PC-9 (cell line): ENCODE data around the gene REG3G. TPM values are rescaled to one million over a fixed set of nuclear protein-coding genes. Genes with fewer than 3 reads are reported as not detected.

Source experiments
- BruUV-seq: library from RNA; stranded (reverse); fragments of 400-500 nt; replicated peaks from 2 replicates; lab custom pipeline; 2021; lab: Mats Ljungman, UMichigan
- CTCF ChIA-PET: fragments of 300-600 bp; sonication (Branson Sonifier 250); formaldehyde crosslinking; loops from one replicate; lab custom pipeline; 2022; ENCODE audit warnings: antibody characterized with exemption; lab: Charles Lee
- POLR2A ChIA-PET: fragments of 300-600 bp; sonication (Branson Sonifier 250); formaldehyde crosslinking; loops from one replicate; lab custom pipeline; 2022; ENCODE audit warnings: antibody characterized with exemption; ENCODE audit not compliant: unreplicated experiment; lab: Charles Lee
- DNase-seq, 2 experiments: peaks; one replicate each; pipeline versions ENCODE4 v3.0.0 to v3.0.0-alpha.2; 2015 to 2022; ENCODE audit warnings: mixed read lengths in 1 of 2
- H2AFZ ChIP-seq: fragments of 200-600 bp; sonication (generic); 2 replicates; pipeline ENCODE4 v1.8.1; 2017; ENCODE audit warnings: antibody characterized with exemption
- H3F3A ChIP-seq: fragments of 200-600 bp; sonication (generic); 2 replicates; pipeline ENCODE4 v1.8.1; 2017; ENCODE audit warnings: antibody characterized with exemption, mild to moderate bottlenecking, low read depth; ENCODE audit not compliant: insufficient read depth
- H3K27ac ChIP-seq: fragments of 200-600 bp; sonication (generic); 2 replicates; pipeline ENCODE4 v1.6.1; 2016; ENCODE audit warnings: mixed run types
- H3K27me3 ChIP-seq: fragments of 200-600 bp; sonication (generic); 2 replicates; pipeline ENCODE4 v1.6.1; 2016; ENCODE audit warnings: low read depth, mixed run types; ENCODE audit not compliant: insufficient read depth
- H3K36me3 ChIP-seq: fragments of 200-600 bp; sonication (generic); 2 replicates; pipeline ENCODE4 v1.6.1; 2016; ENCODE audit warnings: low read depth, mixed run types
- H3K4me1 ChIP-seq: fragments of 200-600 bp; sonication (generic); replicated peaks from 2 replicates; pipeline ENCODE4 v1.6.1; 2016; ENCODE audit warnings: mixed run types; ENCODE audit not compliant: insufficient read depth
- H3K4me2 ChIP-seq: fragments of 200-600 bp; sonication (generic); 2 replicates; pipeline ENCODE4 v1.6.1; 2017; ENCODE audit warnings: mixed run types
- H3K4me3 ChIP-seq: fragments of 200-600 bp; sonication (generic); 2 replicates; pipeline ENCODE4 v1.6.1; 2016; ENCODE audit warnings: mixed run types
- H3K79me2 ChIP-seq: fragments of 200-600 bp; sonication (generic); 2 replicates; pipeline ENCODE4 v1.6.1; 2017; ENCODE audit warnings: low read depth, mixed run types
- H3K9me2 ChIP-seq: fragments of 200-600 bp; sonication (generic); 2 replicates; pipeline ENCODE4 v1.8.1; 2017; ENCODE audit warnings: mild to moderate bottlenecking; ENCODE audit not compliant: insufficient read depth
- H3K9me3 ChIP-seq: fragments of 200-600 bp; sonication (generic); 2 replicates; pipeline ENCODE4 v1.8.1; 2016; ENCODE audit warnings: low read depth; ENCODE audit not compliant: insufficient read depth
- H4K20me1 ChIP-seq: fragments of 200-600 bp; sonication (generic); 2 replicates; pipeline ENCODE4 v1.8.1; 2017; ENCODE audit not compliant: insufficient read depth
- CTCF ChIP-seq: fragments of 200-600 bp; sonication (generic); conservative IDR thresholded peaks from 2 replicates; pipeline ENCODE4 v1.6.1; 2017; ENCODE audit warnings: mixed run types, antibody characterized with exemption, mild to moderate bottlenecking, moderate library complexity
- EZH2 ChIP-seq: fragments of 200-600 bp; sonication (generic); IDR thresholded peaks from 2 replicates; pipeline ENCODE4 v1.8.0; 2017; ENCODE audit warnings: antibody characterized with exemption, low read depth
- intact Hi-C: fragments of 100-400 bp; cut with micrococcal nuclease; formaldehyde crosslinking; loops from one replicate; pipeline ENCODE4 v1.10.0; 2022; ENCODE audit not compliant: unreplicated experiment
- total RNA-seq: library from RNA; stranded (reverse); gene quantifications from 2 replicates; pipeline ENCODE4 v1.2.3, GENCODE V29; 2021

The REG3G gene
- total RNA-seq, 1 experiment from 2014 or later = not detected

DNA sequence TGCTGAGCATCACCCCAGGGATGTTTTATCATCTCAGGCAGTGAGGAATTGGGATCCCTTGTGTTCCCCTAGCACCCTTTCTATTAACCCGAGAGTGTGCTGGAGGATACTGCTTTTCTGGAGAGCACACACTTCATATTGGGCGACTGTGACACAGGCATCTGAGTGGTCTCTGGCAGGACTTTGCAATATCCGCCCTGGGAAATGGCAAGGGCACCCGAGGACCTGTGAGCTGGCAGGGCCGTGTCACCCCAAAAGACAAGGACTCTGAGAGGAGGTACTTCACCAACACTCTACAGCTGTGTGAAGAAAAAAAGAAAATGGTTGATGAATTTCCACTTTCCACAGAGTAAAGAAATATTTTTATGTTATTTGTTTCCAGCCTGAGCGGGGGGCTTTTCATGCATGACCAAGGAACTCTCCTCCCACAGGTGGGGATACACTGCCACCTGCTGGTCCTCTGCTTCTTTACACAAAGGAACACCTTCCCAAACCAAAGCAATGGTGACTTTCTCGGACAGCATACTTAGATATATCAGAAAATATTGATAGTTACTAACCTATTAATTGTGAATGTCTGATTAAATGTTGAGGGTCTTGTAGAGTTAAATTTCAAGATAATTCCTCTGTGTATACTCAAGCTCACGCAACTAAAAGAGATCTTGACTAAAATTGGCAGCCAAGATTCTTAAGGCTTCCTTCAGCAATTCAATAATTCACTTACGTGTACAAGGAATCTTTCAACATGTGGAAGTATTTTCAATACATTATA is 45.9 kb upstream of the REG3G start:
- ChIA-PET POLR2A (interaction anchor here (0.6 kb wide), 1 partner anchor 304 kb away, joined by 5 read pairs; no protein-coding TSS in a partner anchor), CTCF (interaction anchor here (0.6 kb wide), 2 partner anchors 69 to 629 kb away, joined by 3 read pairs; no protein-coding TSS in a partner anchor)
- Histone ChIP-seq H3K79me2 (no peaks in the 10 kb centered on the region), H3K9me3 (no peaks in the 10 kb centered on the region), H2AFZ (no peak overlapping the region), H3K36me3 (no peaks in the 10 kb centered on the region), H3K4me3 (no peak overlapping the region), H3K4me2 (no peak overlapping the region), H3F3A (no peaks in the 10 kb centered on the region), H3K27me3 (no peaks in the 10 kb centered on the region), H3K9me2 (no peaks in the 10 kb centered on the region), H4K20me1 (no peaks in the 10 kb centered on the region), H3K27ac (no peak overlapping the region), H3K4me1 (no peaks in the 10 kb centered on the region)
- peak in 1 of 2 experiments; percentile 27 for DNase-seq
- peak; percentile 91 for TF ChIP-seq CTCF
- no peak for TF ChIP-seq EZH2
- no TSS peak for BruUV-seq
- intact Hi-C loops = no loop called here

- H3K27ac ChIP-seq = no peak overlapping the region
- ChIA-PET CTCF (interaction anchor here (0.6 kb wide), 1 partner anchor 69 kb away, joined by 3 read pairs; no protein-coding TSS in a partner anchor), POLR2A (interaction anchor here (0.6 kb wide), 1 partner anchor 304 kb away, joined by 5 read pairs; no protein-coding TSS in a partner anchor)
- no TSS peak for BruUV-seq
- H3K9me3 ChIP-seq = no peaks in the 10 kb centered on the region
- H4K20me1 ChIP-seq = no peaks in the 10 kb centered on the region
- no peaks in the 10 kb centered on the region for H3K36me3 ChIP-seq
- no peak overlapping the region for H3K4me2 ChIP-seq
- no peak for DNase-seq
- H3F3A ChIP-seq = no peaks in the 10 kb centered on the region
- no peak overlapping the region for H3K4me3 ChIP-seq
- H2AFZ ChIP-seq = no peak overlapping the region
- H3K79me2 ChIP-seq = no peaks in the 10 kb centered on the region
- H3K9me2 ChIP-seq = no peaks in the 10 kb centered on the region
- intact Hi-C loops = no loop called here
- TF ChIP-seq EZH2 = no peak
- no peak for TF ChIP-seq CTCF
- H3K27me3 ChIP-seq = no peaks in the 10 kb centered on the region
- H3K4me1 ChIP-seq = no peaks in the 10 kb centered on the region
Observed at GRCh38 chr2:78980152-78980465, 45.4 kb upstream of the REG3G start.

GRCh38 chr2:78980871-78981270 is 44.6 kb upstream of the REG3G start:
- intact Hi-C loops = no loop called here
- BruUV-seq = no TSS peak
- CTCF ChIA-PET = interaction anchor here (0.5 kb wide), 1 partner anchor 1880 kb away, joined by 4 read pairs; no protein-coding TSS in a partner anchor

More at GRCh38 chr2:78980871-78981270, 44.6 kb upstream of the REG3G start:
- Histone ChIP-seq H3K79me2 (no peaks in the 10 kb centered on the region), H3K4me1 (no peaks in the 10 kb centered on the region), H3F3A (no peaks in the 10 kb centered on the region), H3K9me3 (no peaks in the 10 kb centered on the region), H3K4me2 (no peak overlapping the region), H3K27ac (no peak overlapping the region), H3K9me2 (no peaks in the 10 kb centered on the region), H3K27me3 (no peaks in the 10 kb centered on the region), H3K36me3 (no peaks in the 10 kb centered on the region), H3K4me3 (no peak overlapping the region), H2AFZ (no peak overlapping the region), H4K20me1 (no peaks in the 10 kb centered on the region)
- no peak for DNase-seq
- POLR2A ChIA-PET = no interaction called here
- TF ChIP-seq EZH2 = no peak
- TF ChIP-seq CTCF = no peak
